HG03439 (cell line): ENCODE data around the gene KIF23.
"Not testable (repeated sequence)": the region's sequence is repeated elsewhere in the genome, so short reads cannot be mapped to it uniquely, and the experiment has no call there.

Source experiments
- ATAC-seq: cut with Tn5 transposase; IDR thresholded peaks from one replicate; pipeline ENCODE4 v1.9.1; 2021; ENCODE audit warnings: mild to moderate bottlenecking, moderate library complexity; ENCODE audit not compliant: unreplicated experiment

KIF23 gene

DNA sequence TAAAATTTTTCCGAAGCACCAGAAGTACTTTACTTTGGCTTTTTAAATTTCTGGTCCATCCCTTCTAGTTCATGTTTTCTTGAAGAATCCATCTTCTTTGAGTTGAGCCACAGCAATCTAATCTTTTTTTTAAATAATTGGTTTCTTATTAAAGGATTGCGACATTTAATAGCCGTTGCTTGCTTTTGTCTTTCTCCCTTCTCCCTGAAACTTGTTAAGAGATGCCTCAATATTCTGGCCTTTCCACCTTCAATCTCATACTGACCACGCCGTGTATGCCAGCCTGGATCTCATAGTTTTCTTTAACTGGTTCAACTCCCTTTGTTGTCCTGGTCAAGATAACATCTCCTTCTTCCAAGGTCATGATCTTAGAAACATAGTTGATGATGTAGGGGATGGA lies 20.1 kb downstream of the KIF23 start:
- ATAC-seq = no peak

DNA sequence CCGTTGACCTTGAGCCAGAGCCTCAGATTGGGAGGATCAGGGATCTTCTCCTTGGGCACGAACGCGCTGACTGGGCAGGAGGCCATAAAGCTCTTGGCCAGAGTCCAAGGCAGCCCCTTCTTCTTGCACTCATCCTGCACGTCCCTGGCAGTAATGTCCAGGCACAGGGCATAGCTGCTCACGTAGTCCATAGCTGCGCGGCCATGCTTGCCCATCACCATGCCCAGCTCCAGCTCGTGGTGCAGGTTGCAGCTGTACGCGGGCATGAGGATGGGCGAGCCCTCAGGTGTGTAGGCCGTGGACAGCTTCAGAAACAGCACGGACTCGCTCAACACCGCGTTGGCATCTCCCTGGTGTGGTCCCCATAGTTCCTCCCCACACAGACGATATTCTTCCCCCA lies 20.5 kb downstream of the KIF23 start:
- ATAC-seq = no peak

DNA sequence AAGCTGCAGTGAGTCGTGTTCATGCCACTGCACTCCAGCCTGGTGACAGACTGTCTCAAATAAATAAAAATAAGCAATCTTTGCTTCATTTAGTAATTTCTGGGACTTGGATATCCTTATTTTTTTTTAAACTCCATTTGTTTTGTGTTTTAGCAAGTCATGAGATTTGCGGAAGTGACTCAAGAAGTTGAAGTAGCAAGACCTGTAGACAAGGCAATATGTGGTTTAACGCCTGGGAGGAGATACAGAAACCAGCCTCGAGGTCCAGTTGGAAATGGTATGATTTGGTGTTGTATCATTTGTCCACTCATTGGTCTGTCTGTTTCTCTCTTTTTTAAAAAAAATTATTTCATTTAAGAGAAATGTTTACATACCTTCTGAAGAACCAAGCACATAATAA lies 21.8 kb downstream of the KIF23 start:
- no peak for ATAC-seq

DNA sequence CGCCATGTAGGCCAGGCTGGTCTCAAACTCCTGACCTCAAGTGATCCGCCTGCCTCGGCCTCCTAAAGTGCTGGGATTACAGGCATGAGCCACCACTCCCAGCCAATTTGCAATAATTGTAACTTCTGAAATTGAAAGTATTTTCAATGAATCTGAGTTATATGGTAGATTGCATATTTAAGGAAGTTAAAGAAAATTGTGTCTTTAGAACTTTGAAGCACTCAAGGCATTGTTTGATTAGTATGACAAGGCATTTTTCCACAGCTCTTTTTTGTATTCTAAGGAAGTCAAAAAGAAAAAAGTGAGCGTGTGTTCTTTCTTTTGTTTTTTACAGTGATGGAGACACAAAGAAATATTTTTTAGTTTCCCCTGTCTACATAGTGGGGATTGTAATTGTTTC lies 22.8 kb downstream of the KIF23 start:
- no peak for ATAC-seq

- ATAC-seq = no peak
Measured at GRCh38 chr15:69439623-69440022, 25.5 kb downstream of the KIF23 start.

DNA sequence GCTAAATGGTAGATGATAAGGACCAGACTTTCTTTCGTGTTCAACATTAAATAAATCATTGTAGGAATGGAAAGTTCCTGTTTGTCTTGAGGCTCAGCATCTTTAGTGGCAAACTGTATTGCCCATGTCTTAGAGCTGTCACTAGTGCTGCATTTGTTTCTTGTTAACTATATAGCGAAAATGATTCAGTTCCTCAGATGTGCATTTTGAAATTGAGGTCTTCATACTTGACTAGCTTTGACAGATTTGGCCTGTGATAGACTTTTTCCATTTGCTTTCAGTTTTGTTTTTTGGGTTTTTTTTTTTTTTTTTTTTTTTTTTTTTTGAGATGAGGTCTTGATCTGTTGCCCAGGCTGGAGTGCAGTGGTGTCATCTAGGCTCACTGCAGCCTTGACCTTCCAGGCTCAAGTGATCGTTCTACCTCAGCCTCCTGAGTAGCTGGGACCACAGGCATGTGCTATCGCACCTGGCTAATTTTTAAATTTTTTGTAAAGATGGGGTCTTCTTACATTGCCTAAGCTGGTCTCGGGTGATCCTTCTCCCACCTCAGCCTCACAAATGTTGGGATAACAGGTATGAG lies 29.0 kb downstream of the KIF23 start:
- no peak for ATAC-seq

GRCh38 chr15:69444686-69445085 lies 30.5 kb downstream of the KIF23 start:
- ATAC-seq = no peak

- ATAC-seq = no peak
Measured at GRCh38 chr15:69446953-69447352, 32.8 kb downstream of the KIF23 start.

- not testable (repeated sequence) for ATAC-seq
Measured at GRCh38 chr15:69450221-69450620, 36.1 kb downstream of the KIF23 start.

- ATAC-seq = no peak
Measured at GRCh38 chr15:69450968-69451695, 37.0 kb downstream of the KIF23 start.

DNA sequence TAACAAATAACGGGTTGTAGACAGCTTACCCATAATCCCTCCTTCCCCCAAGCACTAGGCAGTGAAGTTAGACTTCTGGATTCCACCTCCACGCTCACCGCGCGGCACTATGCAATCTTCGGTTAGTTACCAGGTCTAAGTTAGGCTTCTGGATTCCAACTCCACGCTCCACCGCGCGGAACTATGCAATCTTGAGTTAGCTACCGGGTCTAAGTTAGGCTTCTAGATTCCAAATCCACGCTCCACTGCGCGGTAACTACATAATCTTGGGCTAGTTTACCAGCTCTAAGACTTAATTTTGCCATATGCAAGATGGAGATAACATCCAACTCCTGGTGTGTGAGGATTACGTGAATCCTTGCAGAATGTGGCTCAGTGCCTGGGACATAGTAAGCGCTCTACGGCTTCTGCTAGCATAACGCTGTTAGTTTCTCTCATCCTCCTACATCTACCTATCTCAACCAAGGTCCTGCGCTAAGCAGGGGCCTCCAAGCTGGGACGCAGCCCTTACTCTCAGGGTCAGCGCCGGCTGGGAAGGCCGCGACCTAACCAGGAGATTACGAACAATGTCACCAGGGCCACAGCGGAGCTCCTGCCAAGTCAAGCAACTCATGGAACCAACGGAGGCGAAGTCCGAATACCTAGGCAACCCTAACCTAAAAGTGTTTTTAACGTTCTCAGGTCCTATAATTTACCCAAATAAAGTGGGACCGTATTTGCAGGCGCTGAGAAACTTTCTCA lies 38.0 kb downstream of the KIF23 start:
- ATAC-seq = peak; percentile 48

GRCh38 chr15:69452692-69453521 lies 38.8 kb downstream of the KIF23 start, which contains the start of gene RPLP1:
TSS of gene RPLP1 (plus strand) at chr15:69452818. CDS start at chr15:69452949, 131 bp downstream.
- peak; percentile 78 for ATAC-seq

GRCh38 chr15:69454953-69455352 lies 40.8 kb downstream of the KIF23 start:
- no peak for ATAC-seq

GRCh38 chr15:69456208-69457166 lies 42.3 kb downstream of the KIF23 start:
- ATAC-seq = no peak

DNA sequence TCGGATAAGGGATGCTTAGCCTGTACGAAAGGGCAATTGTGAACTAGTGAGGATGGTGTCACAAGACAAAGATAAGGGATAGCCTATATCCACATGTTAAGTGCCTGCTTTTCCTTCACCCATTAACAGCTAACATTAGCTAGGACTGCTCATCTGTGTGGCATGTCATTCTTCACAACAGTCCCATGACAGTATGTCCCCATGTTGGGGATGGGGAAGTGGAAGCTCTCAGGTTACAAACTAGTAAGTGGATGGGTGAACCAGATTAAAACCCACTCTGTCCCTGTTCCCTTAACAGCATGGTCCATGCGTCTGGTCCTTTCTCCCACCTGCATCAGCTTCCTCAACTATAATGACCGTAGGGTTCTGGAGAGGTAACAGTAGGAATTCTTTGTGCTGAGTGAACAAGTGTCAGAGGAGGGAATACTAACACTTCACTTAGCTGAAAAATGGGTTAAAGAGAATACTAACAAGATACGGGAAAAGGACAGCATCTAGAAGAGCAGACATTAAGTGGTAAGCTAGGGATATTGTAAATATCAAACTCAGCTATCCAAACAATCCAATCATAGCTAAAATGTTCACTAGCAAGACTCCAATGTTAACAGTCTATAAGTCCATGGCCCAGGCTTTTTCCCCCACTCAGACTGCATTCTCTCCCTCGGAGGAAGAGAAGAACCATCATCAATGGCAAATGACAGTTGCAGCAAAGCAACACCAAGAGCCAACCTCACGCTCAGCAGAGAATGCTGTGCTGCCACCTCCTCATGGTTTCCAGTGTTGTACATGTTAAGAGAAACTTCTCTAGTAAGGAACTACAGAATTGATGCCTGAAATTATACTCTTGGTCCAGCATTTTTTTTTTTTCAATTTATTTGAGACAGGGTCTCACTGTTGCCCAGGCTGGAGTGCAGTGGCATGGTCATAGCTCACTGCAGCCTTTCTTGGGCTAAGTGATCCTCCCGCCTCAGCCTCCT lies 43.4 kb downstream of the KIF23 start:
- no peak for ATAC-seq

DNA sequence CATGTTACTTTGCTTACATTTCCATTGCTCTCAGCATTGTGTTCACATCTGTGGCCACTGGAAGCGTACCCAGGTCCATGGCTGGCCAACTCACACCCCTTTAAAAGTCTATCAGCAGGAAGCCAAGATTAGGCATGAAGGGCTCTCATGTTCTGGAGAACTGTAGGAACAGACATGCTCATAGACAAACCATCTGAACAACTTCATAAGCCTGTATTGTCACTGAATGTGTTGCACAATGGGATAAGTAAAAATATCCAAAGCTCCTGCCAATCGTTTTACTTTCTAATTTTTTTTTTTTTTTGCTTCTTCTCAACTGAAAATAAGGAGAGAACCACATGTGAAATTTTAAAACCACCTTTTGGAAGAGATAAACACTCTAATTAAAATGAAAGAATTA lies 44.9 kb downstream of the KIF23 start:
- no peak for ATAC-seq

- ATAC-seq = no peak
Measured at GRCh38 chr15:69460481-69460880, 46.3 kb downstream of the KIF23 start.

GRCh38 chr15:69462030-69462492 lies 47.9 kb downstream of the KIF23 start:
- ATAC-seq = no peak
